IPS-20b (cell line): ENCODE results near the gene SUFU.

Experiments used
- H3K27ac ChIP-seq: one replicate; pipeline ENCODE4 v1.5.1; 2013; ENCODE audit warnings: low read length
- H3K27me3 ChIP-seq: 2 replicates; pipeline ENCODE4 v1.6.1; 2013; ENCODE audit warnings: mild to moderate bottlenecking, low read length, inconsistent platforms; ENCODE audit not compliant: insufficient read depth
- H3K36me3 ChIP-seq: 2 replicates; pipeline ENCODE4 v1.6.1; 2013; ENCODE audit warnings: low read depth, mild to moderate bottlenecking, inconsistent platforms, low read length, moderate library complexity; ENCODE audit not compliant: insufficient read depth
- H3K4me1 ChIP-seq: 2 replicates; pipeline ENCODE4 v1.6.1; 2013; ENCODE audit warnings: mild to moderate bottlenecking, control low read depth, inconsistent platforms, low read length, moderate library complexity; ENCODE audit not compliant: insufficient read depth
- H3K4me3 ChIP-seq: 2 replicates; pipeline ENCODE4 v1.5.1; 2013; ENCODE audit warnings: mild to moderate bottlenecking, low read length, inconsistent platforms
- H3K9ac ChIP-seq: 2 replicates; pipeline ENCODE4 v1.6.1; 2013; ENCODE audit warnings: low read depth, mild to moderate bottlenecking, inconsistent platforms, low read length, moderate library complexity
- H3K9me3 ChIP-seq: 2 replicates; pipeline ENCODE4 v1.6.1; 2013; ENCODE audit warnings: mild to moderate bottlenecking, low read depth, low read length, inconsistent platforms; ENCODE audit not compliant: insufficient read depth

Gene SUFU

GRCh38 chr10:102545265-102545871 lies 41.6 kb downstream of the SUFU start:
- Histone ChIP-seq H3K4me3 (no peak overlapping the region), H3K27ac (no peak overlapping the region), H3K27me3 (no peaks in the 10 kb centered on the region), H3K9ac (no peak overlapping the region), H3K9me3 (no peaks in the 10 kb centered on the region), H3K4me1 (no peaks in the 10 kb centered on the region), H3K36me3 (no peaks in the 10 kb centered on the region)

DNA sequence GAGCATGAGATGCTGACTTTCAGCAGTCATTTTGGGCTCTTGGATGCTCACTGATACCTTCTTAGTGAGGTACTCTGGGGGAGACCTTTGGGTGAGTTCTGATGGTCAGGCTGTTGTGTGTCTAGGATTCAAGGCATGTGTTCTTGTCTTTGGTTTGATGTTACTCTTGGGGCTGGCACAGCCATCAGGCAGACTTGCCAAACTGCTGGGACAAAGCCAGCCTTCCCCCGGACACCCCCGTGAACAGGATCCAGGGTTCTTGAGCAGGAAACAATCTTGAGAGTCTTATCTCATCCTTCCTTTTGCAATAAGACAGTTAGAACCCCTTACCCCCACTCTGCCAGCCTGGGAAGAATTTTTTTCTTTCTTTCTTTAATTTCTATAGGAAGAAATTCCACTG lies 42.2 kb downstream of the SUFU start:
- Histone ChIP-seq H3K27me3 (no peaks in the 10 kb centered on the region), H3K36me3 (peaks cover 1% of the 10 kb centered on the region; the same call in 1 of the 2 replicates), H3K4me3 (no peak overlapping the region), H3K4me1 (no peaks in the 10 kb centered on the region), H3K9me3 (no peaks in the 10 kb centered on the region), H3K9ac (no peak overlapping the region), H3K27ac (no peak overlapping the region)

GRCh38 chr10:102546606-102547320 lies 43.0 kb downstream of the SUFU start:
- Histone ChIP-seq H3K4me1 (no peaks in the 10 kb centered on the region), H3K9ac (no peak overlapping the region), H3K9me3 (no peaks in the 10 kb centered on the region), H3K36me3 (peaks cover 4% of the 10 kb centered on the region; the same call in 1 of the 2 replicates), H3K27ac (no peak overlapping the region), H3K4me3 (no peak overlapping the region), H3K27me3 (no peaks in the 10 kb centered on the region)

DNA sequence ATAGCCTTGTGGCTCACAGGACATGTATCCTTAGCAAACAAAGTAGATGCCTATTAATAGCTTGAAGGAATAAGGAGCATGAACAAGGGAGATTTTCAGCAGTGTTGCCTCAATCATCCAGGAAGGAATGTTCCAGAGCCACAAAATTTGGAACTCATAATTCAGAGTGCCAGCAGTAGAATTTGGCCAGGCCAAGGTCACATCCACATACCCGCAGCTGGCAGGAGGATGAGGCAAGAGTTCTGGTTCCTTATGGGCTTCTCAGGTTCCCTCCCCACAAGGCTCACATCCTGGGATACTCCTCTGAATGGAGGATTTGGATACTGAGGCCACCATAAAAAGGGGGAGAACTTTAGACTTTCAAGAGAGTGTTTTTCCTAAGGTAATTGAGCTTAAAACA lies 45.8 kb downstream of the SUFU start:
- no peak overlapping the region for H3K4me3 ChIP-seq

DNA sequence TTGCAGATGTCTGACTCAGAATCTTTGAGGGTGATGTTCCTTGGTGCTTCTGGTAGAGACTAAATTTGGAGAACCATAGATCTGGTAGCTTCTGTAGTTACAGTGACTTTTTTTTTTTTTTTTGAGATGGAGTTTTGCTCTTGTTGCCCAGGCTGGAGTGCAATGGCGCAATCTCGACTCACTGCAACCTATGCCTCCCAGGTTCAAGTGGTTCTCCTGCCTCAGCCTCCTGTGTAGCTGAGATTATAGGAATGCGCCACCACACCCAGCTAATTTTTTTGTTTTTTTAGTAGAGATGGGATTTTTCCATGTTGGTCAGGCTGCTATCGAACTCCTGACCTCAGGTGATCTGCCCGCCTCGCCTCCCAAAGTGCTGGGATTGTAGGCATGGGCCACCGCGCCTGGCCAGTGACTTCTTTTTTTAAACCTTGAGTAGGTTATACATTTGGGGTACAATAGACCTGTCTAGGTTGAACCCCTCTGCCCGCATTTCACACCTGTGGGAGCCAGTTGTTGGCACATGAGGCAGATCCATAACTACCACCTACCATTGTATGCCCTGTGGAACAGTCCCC lies 47.0 kb downstream of the SUFU start:
- Histone ChIP-seq H3K9ac (no peak overlapping the region), H3K9me3 (no peaks in the 10 kb centered on the region), H3K4me1 (no peaks in the 10 kb centered on the region), H3K36me3 (peaks cover 10% of the 10 kb centered on the region; the same call in 1 of the 2 replicates), H3K4me3 (no peak overlapping the region), H3K27me3 (no peaks in the 10 kb centered on the region), H3K27ac (no peak overlapping the region)

More for the DNA sequence above, 45.8 kb downstream of the SUFU start:
- Histone ChIP-seq H3K9ac (no peak overlapping the region), H3K27me3 (no peaks in the 10 kb centered on the region), H3K36me3 (peaks cover 10% of the 10 kb centered on the region; the same call in 1 of the 2 replicates), H3K9me3 (no peaks in the 10 kb centered on the region), H3K27ac (no peak overlapping the region), H3K4me1 (no peaks in the 10 kb centered on the region)

GRCh38 chr10:102552533-102552932 lies 48.8 kb downstream of the SUFU start:
- Histone ChIP-seq H3K36me3 (peaks cover 10% of the 10 kb centered on the region; the same call in 1 of the 2 replicates), H3K27me3 (no peaks in the 10 kb centered on the region), H3K4me1 (no peaks in the 10 kb centered on the region), H3K9ac (no peak overlapping the region), H3K27ac (no peak overlapping the region), H3K9me3 (no peaks in the 10 kb centered on the region), H3K4me3 (no peak overlapping the region)

DNA sequence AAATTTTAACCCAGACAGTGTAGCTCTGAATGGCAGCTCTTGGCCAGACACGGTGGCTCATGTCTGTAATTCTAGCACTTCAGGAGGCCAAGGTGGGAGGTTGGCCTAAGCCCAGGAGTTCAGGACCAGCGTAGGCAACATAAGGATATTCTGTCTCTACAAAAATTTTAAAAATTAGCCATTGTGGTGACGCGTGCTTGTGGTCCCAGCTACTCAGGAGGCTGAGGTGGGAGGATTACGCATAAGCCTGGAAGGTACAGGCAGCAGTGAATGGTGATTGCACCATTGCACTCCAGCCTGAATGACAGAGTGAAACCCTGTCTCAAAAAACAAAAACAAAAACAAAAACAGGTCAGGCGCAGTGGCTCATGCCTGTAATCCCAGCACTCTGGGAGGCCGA lies 50.0 kb downstream of the SUFU start:
- Histone ChIP-seq H3K9me3 (no peaks in the 10 kb centered on the region), H3K36me3 (peaks cover 10% of the 10 kb centered on the region; the same call in 1 of the 2 replicates), H3K9ac (no peak overlapping the region)

DNA sequence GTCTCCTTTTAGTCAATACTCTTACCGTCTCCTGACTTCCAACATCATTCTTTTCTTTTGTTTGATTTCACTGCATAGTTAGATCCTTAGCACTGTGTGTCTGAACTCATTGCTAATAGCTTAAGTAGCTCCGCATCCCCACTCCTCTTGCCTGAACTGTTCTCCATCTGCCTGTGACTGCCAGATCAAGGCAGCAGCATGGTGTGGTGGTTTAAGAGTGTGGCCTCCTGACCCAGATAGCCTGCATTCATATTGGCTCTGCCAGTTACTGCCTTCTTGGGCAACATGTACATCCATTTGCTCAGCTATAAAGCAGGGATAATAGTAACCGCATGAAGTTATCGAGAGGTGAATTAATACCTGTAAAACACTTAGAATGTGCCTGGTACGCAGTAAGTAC lies 50.8 kb downstream of the SUFU start:
- Histone ChIP-seq H3K4me1 (no peaks in the 10 kb centered on the region), H3K9ac (no peak overlapping the region)

More for the DNA sequence above, 50.0 kb downstream of the SUFU start:
- Histone ChIP-seq H3K27me3 (no peaks in the 10 kb centered on the region), H3K4me1 (no peaks in the 10 kb centered on the region), H3K4me3 (no peak overlapping the region), H3K27ac (no peak overlapping the region)

DNA sequence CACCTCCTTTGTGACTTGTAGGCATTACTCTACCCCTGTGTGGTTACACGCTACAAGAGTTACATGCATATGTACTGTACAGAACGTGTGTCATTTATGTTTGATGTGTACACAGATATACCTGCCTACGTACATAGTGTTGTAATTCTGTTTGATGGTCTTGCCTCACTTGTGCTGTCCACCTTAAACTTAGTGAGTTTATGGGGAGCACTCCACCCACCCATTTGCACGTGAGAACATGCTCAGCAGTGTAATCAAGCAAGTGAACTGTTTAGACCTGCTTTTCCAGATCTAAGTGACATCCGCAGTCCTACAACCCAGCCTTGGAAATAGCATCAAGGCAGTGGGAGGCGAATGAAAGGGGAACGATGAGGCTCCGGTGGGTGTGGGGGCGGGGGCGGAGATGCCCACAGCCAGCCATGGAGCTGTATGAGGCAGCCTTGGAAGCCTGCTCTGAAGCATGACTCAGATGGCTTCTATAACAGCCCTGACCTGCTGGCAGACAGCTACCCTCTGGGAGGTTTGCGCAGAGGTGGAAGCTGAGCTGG lies 52.1 kb downstream of the SUFU start:
- Histone ChIP-seq H3K27ac (no peak overlapping the region), H3K9ac (no peak overlapping the region), H3K36me3 (peaks cover 10% of the 10 kb centered on the region; the same call in 1 of the 2 replicates), H3K27me3 (no peaks in the 10 kb centered on the region), H3K9me3 (no peaks in the 10 kb centered on the region), H3K4me1 (no peaks in the 10 kb centered on the region), H3K4me3 (no peak overlapping the region)

More for the DNA sequence above, 50.8 kb downstream of the SUFU start:
- Histone ChIP-seq H3K36me3 (peaks cover 10% of the 10 kb centered on the region; the same call in 1 of the 2 replicates), H3K27me3 (no peaks in the 10 kb centered on the region), H3K9me3 (no peaks in the 10 kb centered on the region), H3K4me3 (no peak overlapping the region), H3K27ac (no peak overlapping the region)

DNA sequence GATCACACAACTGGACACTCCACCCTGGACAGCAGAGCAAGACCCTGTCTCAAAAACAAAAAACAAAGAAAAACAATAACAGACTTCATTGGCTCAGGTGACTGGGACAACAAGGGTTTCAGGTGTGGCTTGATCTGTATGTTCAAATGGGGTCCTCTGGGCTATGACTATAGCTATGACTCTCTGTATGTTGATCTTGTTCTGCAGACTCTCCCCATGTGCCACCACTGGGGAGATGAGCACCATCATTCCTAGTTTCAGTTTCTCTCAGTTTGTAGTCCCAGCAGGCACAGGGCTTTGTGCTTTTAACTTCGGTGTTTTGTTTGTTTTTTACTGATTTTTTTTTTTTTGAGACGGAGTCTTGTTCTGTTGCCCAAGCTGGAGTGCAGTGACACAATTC lies 53.8 kb downstream of the SUFU start:
- no peak overlapping the region for H3K27ac ChIP-seq
- H3K36me3 ChIP-seq: no peaks in the 10 kb centered on the region
- H3K4me3 ChIP-seq: no peak overlapping the region
- H3K4me1 ChIP-seq: no peaks in the 10 kb centered on the region
- no peak overlapping the region for H3K9ac ChIP-seq
- 0 out of 2 replicates have a peak, but pooled peaks cover under 1% of the 10 kb centered on the region for H3K27me3 ChIP-seq
- no peaks in the 10 kb centered on the region for H3K9me3 ChIP-seq

DNA sequence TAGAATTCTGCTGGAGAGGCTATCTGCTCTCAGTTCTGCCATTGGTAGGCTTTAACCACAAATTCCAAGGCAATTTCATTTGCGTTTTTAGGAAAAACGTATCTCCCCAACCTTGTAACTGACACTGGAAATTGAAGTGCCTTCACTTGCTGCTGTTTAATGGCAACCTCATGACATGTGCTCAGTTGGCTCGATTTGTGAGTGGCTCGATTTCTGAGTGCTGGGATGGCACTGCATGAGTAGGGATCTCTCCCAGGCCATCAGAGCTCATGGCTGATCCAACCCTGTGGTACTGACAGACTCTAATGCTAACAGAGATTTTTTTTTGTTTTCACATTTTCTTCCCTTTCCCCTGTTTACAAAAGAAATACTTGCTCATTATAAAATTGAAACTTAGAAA lies 56.0 kb downstream of the SUFU start:
- no peak overlapping the region for H3K9ac ChIP-seq
- H3K27me3 ChIP-seq: peaks cover 22% of the 10 kb centered on the region
- no peaks in the 10 kb centered on the region for H3K9me3 ChIP-seq
- H3K4me3 ChIP-seq: no peak overlapping the region
- H3K27ac ChIP-seq: no peak overlapping the region
- H3K36me3 ChIP-seq: no peaks in the 10 kb centered on the region
- no peaks in the 10 kb centered on the region for H3K4me1 ChIP-seq
